Erythroblast (primary cell): Measurements from ENCODE around the gene JPH2.
A peak's percentile ranks its signal among the peaks of the same experiment; 100 is the strongest.

Source experiments
- DNase-seq, 2 experiments: peaks; one replicate each; lab custom pipeline; 2025; lab: John Stamatoyannopoulos, UW
- GATA1 ChIP-seq: IDR thresholded peaks from 2 replicates; pipeline ENCODE4 v1.6.1; 2011; ENCODE audit warnings: low read depth, mild to moderate bottlenecking, control low read depth, low read length, moderate library complexity
- POLR2A ChIP-seq: IDR thresholded peaks from 2 replicates; pipeline ENCODE4 v1.6.1; 2011; ENCODE audit warnings: mild to moderate bottlenecking, low read length

Gene JPH2

GRCh38 chr20:44186201-44186600, 787 bp downstream of the JPH2 start:
- TF ChIP-seq POLR2A = no peak
- no peak for TF ChIP-seq GATA1

GRCh38 chr20:44185574-44185973, 1.4 kb downstream of the JPH2 start:
- DNase-seq = no peak
- TF ChIP-seq POLR2A = no peak

More at GRCh38 chr20:44186201-44186600, 787 bp downstream of the JPH2 start:
- no peak for DNase-seq

GRCh38 chr20:44183282-44183681, 3.7 kb downstream of the JPH2 start:
- DNase-seq = no peak
- no peak for TF ChIP-seq GATA1
- no peak for TF ChIP-seq POLR2A

GRCh38 chr20:44182863-44183262, 4.1 kb downstream of the JPH2 start:
- TF ChIP-seq POLR2A (no peak), GATA1 (no peak)

GRCh38 chr20:44182135-44182765, 4.7 kb downstream of the JPH2 start:
- DNase-seq = no peak
- no peak for TF ChIP-seq POLR2A
- no peak for TF ChIP-seq GATA1

More at GRCh38 chr20:44182863-44183262, 4.1 kb downstream of the JPH2 start:
- DNase-seq = no peak

GRCh38 chr20:44181611-44182010, 5.4 kb downstream of the JPH2 start:
- no peak for DNase-seq
- TF ChIP-seq GATA1 (no peak), POLR2A (no peak)

- no peak for DNase-seq
- TF ChIP-seq GATA1 = no peak
- TF ChIP-seq POLR2A = no peak
Measured at GRCh38 chr20:44180814-44181213, 6.2 kb downstream of the JPH2 start.

- no peak for DNase-seq
- TF ChIP-seq POLR2A = no peak
- TF ChIP-seq GATA1 = no peak
Measured at GRCh38 chr20:44176833-44177534, 10.0 kb downstream of the JPH2 start.

- DNase-seq = no peak
- TF ChIP-seq POLR2A (no peak), GATA1 (no peak)
Measured at GRCh38 chr20:44174996-44175765, 11.8 kb downstream of the JPH2 start.

- TF ChIP-seq GATA1 (no peak), POLR2A (no peak)
- no peak for DNase-seq
Measured at GRCh38 chr20:44173846-44174245, 13.1 kb downstream of the JPH2 start.

- no peak for DNase-seq
- TF ChIP-seq POLR2A = no peak
- TF ChIP-seq GATA1 = no peak
Measured at GRCh38 chr20:44173116-44173515, 13.9 kb downstream of the JPH2 start.

- no peak for TF ChIP-seq POLR2A
- TF ChIP-seq GATA1 = no peak
- no peak for DNase-seq
Measured at GRCh38 chr20:44172572-44172950, 14.4 kb downstream of the JPH2 start.

GRCh38 chr20:44171775-44172571, 15.0 kb downstream of the JPH2 start:
- no peak for TF ChIP-seq GATA1
- no peak for TF ChIP-seq POLR2A
- peak in 1 of 2 experiments; percentile 10 for DNase-seq
